Measurements from ENCODE around the gene HEYL.

DNA sequence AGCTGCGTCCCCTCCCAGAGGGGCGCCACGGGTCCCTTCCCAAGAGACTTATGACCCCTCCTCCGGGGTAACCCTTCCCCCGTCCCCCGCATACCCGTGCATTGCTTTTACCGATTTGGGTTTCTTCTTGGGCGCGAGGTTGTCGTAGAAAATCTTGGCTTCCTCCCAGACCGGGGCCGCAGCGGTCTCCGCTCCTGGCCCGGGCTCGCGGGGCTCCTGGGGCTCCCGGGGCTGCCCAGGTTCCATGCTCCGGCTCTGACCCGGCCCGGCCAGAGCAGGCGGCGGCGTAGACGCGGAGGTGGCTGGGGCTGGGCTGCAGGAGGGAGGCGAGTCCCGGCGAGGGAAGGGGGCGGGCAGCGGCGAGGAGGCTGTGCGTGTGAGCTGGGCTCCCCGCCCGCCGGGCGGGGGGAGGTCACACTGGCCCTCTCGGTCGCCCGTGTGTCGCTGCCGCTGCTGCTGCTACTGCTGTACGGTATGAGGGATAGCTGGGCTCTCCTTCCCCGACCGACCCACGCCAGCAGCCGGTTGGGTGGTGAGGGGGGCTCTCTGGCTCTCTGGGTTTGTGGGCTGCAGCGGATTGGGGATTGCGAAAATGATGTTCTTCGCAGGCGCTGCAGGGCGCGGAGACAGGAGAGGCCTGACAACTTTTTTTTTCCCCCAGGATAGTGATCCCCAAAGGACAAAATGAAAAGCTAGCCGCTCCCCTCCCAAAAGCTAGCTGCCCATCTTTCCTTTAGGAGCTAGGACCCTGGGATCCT, 32.5 kb upstream of the HEYL start, which contains the start of gene NT5C1A:
- TF ChIP-seq CTCF (IDR thresholded peaks at IDR 0.05) (no peak), POLR2A (IDR thresholded peaks at IDR 0.05) (no peak)
